ENCODE data around the gene NLGN4X. TPM values are rescaled to one million over a fixed set of nuclear protein-coding genes. Genes with fewer than 3 reads are reported as not detected.

The NLGN4X gene
- total RNA-seq, 1 donor from 2014 or later, result 23.5 TPM

- Mint-ChIP-seq H3K27me3 (ENCODE audit: low read depth) (no peaks in the 10 kb centered on the region), H3K4me1 (no peaks in the 10 kb centered on the region), H3K9me3 (no peaks in the 10 kb centered on the region), H3K27ac (no peak overlapping the region), H3K4me3 (no peak overlapping the region), H3K36me3 (no peaks in the 10 kb centered on the region)
- no peak for TF ChIP-seq CTCF (IDR thresholded peaks at IDR 0.05; ENCODE audit: unreplicated experiment)
- no peak for DNase-seq (ENCODE audit: low spot score in 2 of 2, unreplicated experiment in 2 of 2)
These were observed 230.2 kb downstream of the NLGN4X start for GRCh38 chrX:5998456-5998855.

GRCh38 chrX:5991393-5991792, 237.3 kb downstream of the NLGN4X start:
- Mint-ChIP-seq H3K4me1 (no peaks in the 10 kb centered on the region), H3K27ac (no peak overlapping the region), H3K27me3 (ENCODE audit: low read depth) (no peaks in the 10 kb centered on the region), H3K36me3 (peaks cover 1% of the 10 kb centered on the region), H3K4me3 (no peak overlapping the region), H3K9me3 (peaks cover 4% of the 10 kb centered on the region)
- no peak for DNase-seq (ENCODE audit: low spot score in 2 of 2, unreplicated experiment in 2 of 2)
- no peak for TF ChIP-seq CTCF (IDR thresholded peaks at IDR 0.05; ENCODE audit: unreplicated experiment)

GRCh38 chrX:5979338-5979737, 249.3 kb downstream of the NLGN4X start:
- no peak overlapping the region for H3K4me3 Mint-ChIP-seq
- DNase-seq (ENCODE audit: low spot score in 2 of 2, unreplicated experiment in 2 of 2), result no peak
- H3K9me3 Mint-ChIP-seq, result peaks cover 14% of the 10 kb centered on the region
- H3K27ac Mint-ChIP-seq, result no peak overlapping the region
- no peak for TF ChIP-seq CTCF (IDR thresholded peaks at IDR 0.05; ENCODE audit: unreplicated experiment)
- H3K4me1 Mint-ChIP-seq, result peaks cover 26% of the 10 kb centered on the region
- H3K27me3 Mint-ChIP-seq (ENCODE audit: low read depth), result no peaks in the 10 kb centered on the region
- no peaks in the 10 kb centered on the region for H3K36me3 Mint-ChIP-seq

GRCh38 chrX:5976332-5976731, 252.3 kb downstream of the NLGN4X start:
- no peak for DNase-seq (ENCODE audit: low spot score in 2 of 2, unreplicated experiment in 2 of 2)
- Mint-ChIP-seq H3K27me3 (ENCODE audit: low read depth) (no peaks in the 10 kb centered on the region), H3K36me3 (no peaks in the 10 kb centered on the region), H3K4me3 (no peak overlapping the region), H3K9me3 (no peaks in the 10 kb centered on the region), H3K27ac (no peak overlapping the region), H3K4me1 (peaks cover 12% of the 10 kb centered on the region)
- no peak for TF ChIP-seq CTCF (IDR thresholded peaks at IDR 0.05; ENCODE audit: unreplicated experiment)

GRCh38 chrX:5971300-5971699, 257.4 kb downstream of the NLGN4X start:
- no peak for TF ChIP-seq CTCF (IDR thresholded peaks at IDR 0.05; ENCODE audit: unreplicated experiment)
- Mint-ChIP-seq H3K27ac (no peak overlapping the region), H3K9me3 (no peaks in the 10 kb centered on the region), H3K36me3 (no peaks in the 10 kb centered on the region), H3K4me1 (peaks cover 6% of the 10 kb centered on the region), H3K27me3 (ENCODE audit: low read depth) (no peaks in the 10 kb centered on the region), H3K4me3 (no peak overlapping the region)
- no peak for DNase-seq (ENCODE audit: low spot score in 2 of 2, unreplicated experiment in 2 of 2)

- no peak for TF ChIP-seq CTCF (IDR thresholded peaks at IDR 0.05; ENCODE audit: unreplicated experiment)
- DNase-seq (ENCODE audit: low spot score in 2 of 2, unreplicated experiment in 2 of 2), result no peak
- peaks cover 2% of the 10 kb centered on the region for H3K4me1 Mint-ChIP-seq
- H3K27ac Mint-ChIP-seq, result no peak overlapping the region
- no peaks in the 10 kb centered on the region for H3K27me3 Mint-ChIP-seq (ENCODE audit: low read depth)
- no peaks in the 10 kb centered on the region for H3K36me3 Mint-ChIP-seq
- no peak overlapping the region for H3K4me3 Mint-ChIP-seq
- peaks cover 9% of the 10 kb centered on the region for H3K9me3 Mint-ChIP-seq
These were observed 263.3 kb downstream of the NLGN4X start for GRCh38 chrX:5965406-5965805.
